ENCODE data around the gene TMEM14B.
"Not testable (repeated sequence)": the region's sequence is repeated elsewhere in the genome, so short reads cannot be mapped to it uniquely, and the experiment has no call there.

Gene TMEM14B

GRCh38 chr6:10749734-10750133 lies 2.1 kb downstream of the TMEM14B start:
- H3K27me3 ChIP-seq (ENCODE audit: control insufficient read depth, insufficient read depth, low read length), result no peaks in the 10 kb centered on the region
- no peak overlapping the region for H3K4me2 ChIP-seq (ENCODE audit: low read length)
- H3K4me3 ChIP-seq (ENCODE audit: low read length), result no peak overlapping the region
- H3K36me3 ChIP-seq (ENCODE audit: insufficient read depth, low read length), result peaks cover 34% of the 10 kb centered on the region
- peaks cover 17% of the 10 kb centered on the region for H3K4me1 ChIP-seq (ENCODE audit: control insufficient read depth, insufficient read depth, low read length)
- no peak overlapping the region for H3K9ac ChIP-seq (ENCODE audit: low read depth, low read length)
- H3K9me3 ChIP-seq (replicated peaks; ENCODE audit: low read length), result no peaks in the 10 kb centered on the region

- not testable (repeated sequence) for H3K4me2 ChIP-seq (ENCODE audit: low read length); H3K27me3 ChIP-seq (ENCODE audit: control insufficient read depth, insufficient read depth, low read length); H3K9ac ChIP-seq (ENCODE audit: low read depth, low read length); H3K4me3 ChIP-seq (ENCODE audit: low read length); H3K9me3 ChIP-seq (replicated peaks; ENCODE audit: low read length)
- Histone ChIP-seq H3K4me1 (ENCODE audit: control insufficient read depth, insufficient read depth, low read length) (peaks cover 17% of the 10 kb centered on the region), H3K36me3 (ENCODE audit: insufficient read depth, low read length) (peaks cover 39% of the 10 kb centered on the region)
Measured at GRCh38 chr6:10750568-10750967, 3.0 kb downstream of the TMEM14B start.

GRCh38 chr6:10751757-10752156 lies 4.2 kb downstream of the TMEM14B start:
- Histone ChIP-seq H3K36me3 (ENCODE audit: insufficient read depth, low read length) (peaks cover 41% of the 10 kb centered on the region), H3K4me1 (ENCODE audit: control insufficient read depth, insufficient read depth, low read length) (peaks cover 15% of the 10 kb centered on the region)
- not testable (repeated sequence) for H3K9ac ChIP-seq (ENCODE audit: low read depth, low read length); H3K27me3 ChIP-seq (ENCODE audit: control insufficient read depth, insufficient read depth, low read length); H3K4me2 ChIP-seq (ENCODE audit: low read length); H3K9me3 ChIP-seq (replicated peaks; ENCODE audit: low read length); H3K4me3 ChIP-seq (ENCODE audit: low read length)

GRCh38 chr6:10756085-10756484 lies 8.5 kb downstream of the TMEM14B start:
- H3K9me3 ChIP-seq (replicated peaks; ENCODE audit: low read length), result no peaks in the 10 kb centered on the region
- H3K27me3 ChIP-seq (ENCODE audit: control insufficient read depth, insufficient read depth, low read length), result no peaks in the 10 kb centered on the region
- no peak overlapping the region for H3K9ac ChIP-seq (ENCODE audit: low read depth, low read length)
- peaks cover 17% of the 10 kb centered on the region for H3K4me1 ChIP-seq (ENCODE audit: control insufficient read depth, insufficient read depth, low read length)
- H3K36me3 ChIP-seq (ENCODE audit: insufficient read depth, low read length), result peaks cover 37% of the 10 kb centered on the region
- no peak overlapping the region for H3K4me2 ChIP-seq (ENCODE audit: low read length)
- H3K4me3 ChIP-seq (ENCODE audit: low read length), result no peak overlapping the region

GRCh38 chr6:10759312-10759839 lies 11.8 kb downstream of the TMEM14B start:
- Histone ChIP-seq H3K4me2 (ENCODE audit: low read length) (peak overlapping the region; percentile 21), H3K4me1 (ENCODE audit: control insufficient read depth, insufficient read depth, low read length) (peaks cover 23% of the 10 kb centered on the region), H3K9ac (ENCODE audit: low read depth, low read length) (no peak overlapping the region), H3K36me3 (ENCODE audit: insufficient read depth, low read length) (peaks cover 18% of the 10 kb centered on the region), H3K9me3 (replicated peaks; ENCODE audit: low read length) (no peaks in the 10 kb centered on the region), H3K4me3 (ENCODE audit: low read length) (no peak overlapping the region), H3K27me3 (ENCODE audit: control insufficient read depth, insufficient read depth, low read length) (no peaks in the 10 kb centered on the region)

- Histone ChIP-seq H3K4me1 (ENCODE audit: control insufficient read depth, insufficient read depth, low read length) (peaks cover 23% of the 10 kb centered on the region), H3K4me2 (ENCODE audit: low read length) (peak overlapping the region; percentile 21), H3K36me3 (ENCODE audit: insufficient read depth, low read length) (peaks cover 16% of the 10 kb centered on the region), H3K9me3 (replicated peaks; ENCODE audit: low read length) (no peaks in the 10 kb centered on the region), H3K27me3 (ENCODE audit: control insufficient read depth, insufficient read depth, low read length) (no peaks in the 10 kb centered on the region), H3K4me3 (ENCODE audit: low read length) (no peak overlapping the region), H3K9ac (ENCODE audit: low read depth, low read length) (no peak overlapping the region)
Measured at GRCh38 chr6:10759884-10760329, 12.3 kb downstream of the TMEM14B start.

- H3K27me3 ChIP-seq (ENCODE audit: control insufficient read depth, insufficient read depth, low read length), result no peaks in the 10 kb centered on the region
- H3K4me2 ChIP-seq (ENCODE audit: low read length), result no peak overlapping the region
- H3K36me3 ChIP-seq (ENCODE audit: insufficient read depth, low read length), result peaks cover 7% of the 10 kb centered on the region
Measured at GRCh38 chr6:10763006-10763405, 15.4 kb downstream of the TMEM14B start.

GRCh38 chr6:10769419-10769818 lies 21.8 kb downstream of the TMEM14B start:
- no peak overlapping the region for H3K9ac ChIP-seq (ENCODE audit: low read depth, low read length)
- no peak overlapping the region for H3K4me2 ChIP-seq (ENCODE audit: low read length)
- no peaks in the 10 kb centered on the region for H3K9me3 ChIP-seq (replicated peaks; ENCODE audit: low read length)
- H3K36me3 ChIP-seq (ENCODE audit: insufficient read depth, low read length), result peaks cover 8% of the 10 kb centered on the region
- no peak overlapping the region for H3K4me3 ChIP-seq (ENCODE audit: low read length)
- H3K27me3 ChIP-seq (ENCODE audit: control insufficient read depth, insufficient read depth, low read length), result no peaks in the 10 kb centered on the region
- no peaks in the 10 kb centered on the region for H3K4me1 ChIP-seq (ENCODE audit: control insufficient read depth, insufficient read depth, low read length)

More at GRCh38 chr6:10763006-10763405, 15.4 kb downstream of the TMEM14B start:
- peaks cover 23% of the 10 kb centered on the region for H3K4me1 ChIP-seq (ENCODE audit: control insufficient read depth, insufficient read depth, low read length)
- H3K9ac ChIP-seq (ENCODE audit: low read depth, low read length), result no peak overlapping the region
- no peak overlapping the region for H3K4me3 ChIP-seq (ENCODE audit: low read length)
- H3K9me3 ChIP-seq (replicated peaks; ENCODE audit: low read length), result no peaks in the 10 kb centered on the region

- Histone ChIP-seq H3K27me3 (ENCODE audit: control insufficient read depth, insufficient read depth, low read length) (no peaks in the 10 kb centered on the region), H3K4me3 (ENCODE audit: low read length) (no peak overlapping the region), H3K36me3 (ENCODE audit: insufficient read depth, low read length) (peaks cover 8% of the 10 kb centered on the region), H3K4me2 (ENCODE audit: low read length) (no peak overlapping the region), H3K4me1 (ENCODE audit: control insufficient read depth, insufficient read depth, low read length) (no peaks in the 10 kb centered on the region), H3K9me3 (replicated peaks; ENCODE audit: low read length) (no peaks in the 10 kb centered on the region), H3K9ac (ENCODE audit: low read depth, low read length) (no peak overlapping the region)
Measured at GRCh38 chr6:10771371-10771894, 23.8 kb downstream of the TMEM14B start.

- H3K4me1 ChIP-seq (ENCODE audit: control insufficient read depth, insufficient read depth, low read length), result no peaks in the 10 kb centered on the region
- H3K36me3 ChIP-seq (ENCODE audit: insufficient read depth, low read length), result no peaks in the 10 kb centered on the region
- H3K9me3 ChIP-seq (replicated peaks; ENCODE audit: low read length), result no peaks in the 10 kb centered on the region
- H3K9ac ChIP-seq (ENCODE audit: low read depth, low read length), result no peak overlapping the region
- no peak overlapping the region for H3K4me3 ChIP-seq (ENCODE audit: low read length)
- H3K27me3 ChIP-seq (ENCODE audit: control insufficient read depth, insufficient read depth, low read length), result no peaks in the 10 kb centered on the region
- no peak overlapping the region for H3K4me2 ChIP-seq (ENCODE audit: low read length)
Measured at GRCh38 chr6:10778230-10778629, 30.6 kb downstream of the TMEM14B start.

GRCh38 chr6:10779076-10779475 lies 31.5 kb downstream of the TMEM14B start:
- Histone ChIP-seq H3K4me1 (ENCODE audit: control insufficient read depth, insufficient read depth, low read length) (no peaks in the 10 kb centered on the region), H3K4me3 (ENCODE audit: low read length) (no peak overlapping the region), H3K4me2 (ENCODE audit: low read length) (no peak overlapping the region), H3K9me3 (replicated peaks; ENCODE audit: low read length) (no peaks in the 10 kb centered on the region), H3K9ac (ENCODE audit: low read depth, low read length) (no peak overlapping the region), H3K27me3 (ENCODE audit: control insufficient read depth, insufficient read depth, low read length) (no peaks in the 10 kb centered on the region), H3K36me3 (ENCODE audit: insufficient read depth, low read length) (no peaks in the 10 kb centered on the region)

- Histone ChIP-seq H3K4me3 (ENCODE audit: low read length) (no peak overlapping the region), H3K27me3 (ENCODE audit: control insufficient read depth, insufficient read depth, low read length) (no peaks in the 10 kb centered on the region), H3K9ac (ENCODE audit: low read depth, low read length) (no peak overlapping the region), H3K4me2 (ENCODE audit: low read length) (no peak overlapping the region), H3K9me3 (replicated peaks; ENCODE audit: low read length) (no peaks in the 10 kb centered on the region), H3K36me3 (ENCODE audit: insufficient read depth, low read length) (no peaks in the 10 kb centered on the region), H3K4me1 (ENCODE audit: control insufficient read depth, insufficient read depth, low read length) (no peaks in the 10 kb centered on the region)
Measured at GRCh38 chr6:10791673-10792072, 44.1 kb downstream of the TMEM14B start.

Data from skeletal muscle satellite cell (primary cell).